Heart right ventricle (tissue), 16 donors: ENCODE results near the gene RAPSN. TPM values are rescaled to one million over a fixed set of nuclear protein-coding genes. Genes with fewer than 3 reads are reported as not detected.

Source experiments
- ATAC-seq, 8 donors: fragments of 200-7000 bp; cut with Tn5 transposase; one replicate each; pipeline ENCODE4 v1.9.1; 2020; ENCODE audit warnings: mild to moderate bottlenecking in 8 of 8, moderate library complexity in 8 of 8, moderate number of reproducible peaks in 1 of 8
- DNase-seq, 2 donors: peaks; one replicate each; pipeline ENCODE4 v3.0.0-alpha.2; 2020
- H3K27ac ChIP-seq, 10 donors: fragments of 200-600 bp; sonication (generic) in 2 of 10; one replicate each; pipeline versions ENCODE4 v1.5.0 to v1.8.0; 2020 to 2022; ENCODE audit warnings: mild to moderate bottlenecking in 3 of 10
- H3K27me3 ChIP-seq, 7 donors: fragments of 200-600 bp; one replicate each; pipeline ENCODE4 v1.8.0; 2021 to 2022; ENCODE audit warnings: mild to moderate bottlenecking in 2 of 7
- H3K36me3 ChIP-seq, 9 donors: fragments of 200-600 bp; sonication (generic) in 1 of 9; one replicate each; pipeline versions ENCODE4 v1.5.0 to v1.8.0; 2020 to 2022; ENCODE audit warnings: mild to moderate bottlenecking in 2 of 9
- H3K4me1 ChIP-seq, 9 donors: fragments of 200-600 bp; sonication (generic) in 1 of 9; one replicate each; pipeline versions ENCODE4 v1.5.0 to v1.8.0; 2020 to 2022; ENCODE audit warnings: mild to moderate bottlenecking in 4 of 9
- H3K4me3 ChIP-seq, 10 donors: fragments of 200-600 bp; sonication (generic) in 2 of 10; one replicate each; pipeline versions ENCODE4 v1.5.0 to v1.8.0; 2020 to 2022; ENCODE audit warnings: mild to moderate bottlenecking in 7 of 10, moderate library complexity in 2 of 10
- H3K9me3 ChIP-seq, 11 donors: fragments of 200-600 bp in 10 of 11; sonication (generic) in 2 of 11; one replicate each; pipeline versions ENCODE4 v1.5.0 to v1.8.0; 2013 to 2022; ENCODE audit warnings: mild to moderate bottlenecking in 2 of 11, control low read depth in 1 of 11, moderate library complexity in 1 of 11
- CTCF ChIP-seq, 9 donors: fragments of 200-600 bp; sonication (generic) in 2 of 9; IDR thresholded peaks; one replicate each; pipeline versions ENCODE4 v1.5.0 to v1.8.0; 2021 to 2022; ENCODE audit warnings: antibody characterized with exemption in 9 of 9, mild to moderate bottlenecking in 5 of 9, moderate library complexity in 1 of 9
- WGBS, 2 donors: extraction: QIAGEN DNeasy Blood & Tissue Kit; methylation state at CpG; one replicate each; pipeline ENCODE4 v1.1.7; 2013; ENCODE audit warnings: inconsistent platforms in 1 of 2; 5-methylcytosine and 5-hydroxymethylcytosine counted together
- intact Hi-C, 10 donors: fragments of 100-400 bp; cut with DNase I; formaldehyde crosslinking; loops; one replicate each; pipeline versions ENCODE4 v1.11.1 to v1.14.2; 2022
- polyA plus RNA-seq, 2 donors: library from polyadenylated mRNA; stranded (reverse); fragments of 200-250 nt; gene quantifications; one replicate each; pipeline ENCODE4 v1.2.3, GENCODE V29; 2013
- total RNA-seq, 10 donors: library from RNA; stranded (reverse); fragmentation: NEBNext Ultra II Directional in 3 of 10; extraction: Animal tissue kit (Norgen Biotek cat#: 25700) in 3 of 10; gene quantifications; one replicate each; pipeline versions ENCODE4 v1.2.1 to v1.2.4, GENCODE V29; 2021 to 2023
- donor health status: Arrhythmogenic right ventricular cardiomyopathy.
- donor health status: ischemic (EF 13 %, LVEDD 7.1; RV severe dilation, severe dysfunction).
- donor health status: healthy with polysubstance abuse.
- donor health status: DM: no; HTN: yes; CAD: no.
- donor health status: DM: no; HTN: no; CAD: no.
- donor health status: ischemic (EF 25% LVEDD 6.9; RV normal size, moderate dysfunction).
- donor health status: ischemic (EF 25% LVEDD 5.7; RV mildly dilated, moderate dysfunction).
- donor health status: healthy.
- donor health status: DM: yes; HTN: yes; CAD: no.
- donor health status: Ischemic cardiomyopathy.
- donor health status: ischemic (EF 35%, LVEDD 5.7; RV mildly dilated, moderate dysfunction).
- donor health status: nonischemic (EF 11% LVEDD 7.7; RV severe dilation, severe dysfunction).
- donor health status: DM: yes; HTN: yes; CAD: no.
- donor health status: PGD.
- donor health status: ischemic (EF 29% LVEDD 5.4; RV normal size, mild dysfunction).
- donor health status: nonischemic (EF 23%, LVEDD 6.1; RV moderate dilation, normal function).

Gene RAPSN
- total and polyA plus RNA-seq, 12 donors: 0.33 to 10.2 (median 4.0) TPM

- no peaks in the 10 kb centered on the region for H3K9me3 ChIP-seq
- ATAC-seq: no peak
- H3K27ac ChIP-seq: peak overlapping the region in 2 of 10 donors; percentile 11 to 90
- TF ChIP-seq CTCF (IDR thresholded peaks at IDR 0.05): no peak
- peaks cover 11 to 52% (median 32%) of the 10 kb centered on the region in 9 donors for H3K4me1 ChIP-seq
- DNase-seq: no peak
- no peaks in the 10 kb centered on the region for H3K27me3 ChIP-seq
- 90 to 100% methylated on average over 1 of the region's 1 CpG for WGBS, 2 donors
- intact Hi-C loops: no loop called here
- H3K4me3 ChIP-seq: no peak overlapping the region
- no peaks in the 10 kb centered on the region for H3K36me3 ChIP-seq
These were observed 50.4 kb downstream of the RAPSN start for GRCh38 chr11:47398551-47398950.

- DNase-seq: no peak
- intact Hi-C loops: no loop called here
- TF ChIP-seq CTCF (IDR thresholded peaks at IDR 0.05): no peak
- Histone ChIP-seq H3K27me3 (no peaks in the 10 kb centered on the region), H3K27ac (peak overlapping the region in 2 of 10 donors; percentile 11 to 90), H3K36me3 (no peaks in the 10 kb centered on the region), H3K4me3 (no peak overlapping the region), H3K4me1 (peaks cover 11 to 56% (median 32%) of the 10 kb centered on the region in 9 donors), H3K9me3 (no peaks in the 10 kb centered on the region)
- WGBS, 2 donors: 72 to 84% methylated on average over 3 of the region's 3 CpGs
- ATAC-seq: no peak
These were observed 50.9 kb downstream of the RAPSN start for GRCh38 chr11:47398011-47398410.

GRCh38 chr11:47396049-47396320 lies 53.0 kb downstream of the RAPSN start:
- DNase-seq (no peak), ATAC-seq (no peak)
- Histone ChIP-seq H3K36me3 (no peaks in the 10 kb centered on the region), H3K27me3 (no peaks in the 10 kb centered on the region), H3K27ac (peak overlapping the region in 6 of 10 donors; percentile 87 to 100 (median 95)), H3K4me3 (no peak overlapping the region), H3K9me3 (no peaks in the 10 kb centered on the region), H3K4me1 (peaks cover 7 to 66% (median 30%) of the 10 kb centered on the region in 9 donors)
- no peak for TF ChIP-seq CTCF (IDR thresholded peaks at IDR 0.05)
- WGBS, 2 donors: 95 to 97% methylated on average over 3 of the region's 3 CpGs
- intact Hi-C loops: no loop called here

- no peaks in the 10 kb centered on the region for H3K9me3 ChIP-seq
- H3K27ac ChIP-seq: peak overlapping the region; percentile 79 to 100 (median 92)
- no peaks in the 10 kb centered on the region for H3K27me3 ChIP-seq
- peaks cover 2 to 66% (median 24%) of the 10 kb centered on the region in 9 donors for H3K4me1 ChIP-seq
- peak overlapping the region in 7 of 10 donors; percentile 10 to 52 (median 24) for H3K4me3 ChIP-seq
- ATAC-seq: no peak
- WGBS, 2 donors: 84 to 88% methylated on average over 25 of the region's 25 CpGs
- H3K36me3 ChIP-seq: no peaks in the 10 kb centered on the region
- intact Hi-C loops: no loop called here
- DNase-seq: no peak
- TF ChIP-seq CTCF (IDR thresholded peaks at IDR 0.05): no peak
These were observed 53.5 kb downstream of the RAPSN start for GRCh38 chr11:47395223-47396048.
